CD4-positive, alpha-beta T cell treated with Interferon gamma for 1 hour (primary cell): Measurements from ENCODE around the gene ZNF609.
"Not testable (repeated sequence)": the region's sequence is repeated elsewhere in the genome, so short reads cannot be mapped to it uniquely, and the experiment has no call there.

ENCODE experiments used
- DNase-seq: peaks from one replicate; pipeline ENCODE4 v3.0.0-alpha.2; 2020

The ZNF609 gene

GRCh38 chr15:64630396-64631107 is 170.2 kb downstream of the ZNF609 start:
- DNase-seq: no peak

DNA sequence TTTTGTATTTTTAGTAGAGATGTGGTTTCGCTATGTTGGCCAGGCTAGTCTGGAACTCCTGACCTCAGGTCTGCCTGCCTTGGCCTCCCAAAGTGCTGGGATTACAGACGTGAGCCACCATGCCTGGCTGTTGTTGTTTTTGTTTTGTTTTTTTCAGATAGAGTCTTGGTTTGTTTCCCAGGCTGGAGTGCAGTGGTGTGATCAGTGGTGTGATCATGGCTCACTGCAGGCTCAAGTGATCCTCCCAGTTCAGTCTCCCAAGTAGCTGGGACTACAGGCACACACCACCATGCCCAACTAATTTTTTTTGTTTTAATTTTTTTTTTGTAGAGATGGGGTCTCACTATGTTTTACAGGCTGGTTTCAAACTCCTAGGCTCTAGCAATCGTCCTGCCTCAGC is 172.3 kb downstream of the ZNF609 start:
- DNase-seq: not testable (repeated sequence)

DNA sequence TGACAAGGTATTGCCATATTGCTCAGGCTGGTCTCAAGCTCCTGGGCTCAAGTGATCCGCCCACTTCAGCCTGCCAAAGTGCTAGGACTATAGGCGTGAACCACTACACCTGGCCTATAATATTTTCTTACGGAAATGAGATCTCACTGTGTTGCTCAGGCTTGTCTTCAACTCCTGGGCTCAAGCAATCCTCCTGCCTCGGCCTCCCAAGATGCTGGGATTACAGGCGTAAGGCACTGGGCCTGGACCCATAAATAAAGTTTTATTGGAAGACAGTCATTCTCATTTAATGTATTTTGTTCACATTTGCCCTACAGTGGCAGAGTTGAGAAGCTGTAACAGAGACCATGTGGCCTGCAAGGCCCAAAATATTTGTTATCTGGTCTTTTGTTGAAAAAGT is 173.0 kb downstream of the ZNF609 start:
- no peak for DNase-seq

- peak; percentile 37 for DNase-seq
Observed at GRCh38 chr15:64634027-64634426, 173.6 kb downstream of the ZNF609 start.

DNA sequence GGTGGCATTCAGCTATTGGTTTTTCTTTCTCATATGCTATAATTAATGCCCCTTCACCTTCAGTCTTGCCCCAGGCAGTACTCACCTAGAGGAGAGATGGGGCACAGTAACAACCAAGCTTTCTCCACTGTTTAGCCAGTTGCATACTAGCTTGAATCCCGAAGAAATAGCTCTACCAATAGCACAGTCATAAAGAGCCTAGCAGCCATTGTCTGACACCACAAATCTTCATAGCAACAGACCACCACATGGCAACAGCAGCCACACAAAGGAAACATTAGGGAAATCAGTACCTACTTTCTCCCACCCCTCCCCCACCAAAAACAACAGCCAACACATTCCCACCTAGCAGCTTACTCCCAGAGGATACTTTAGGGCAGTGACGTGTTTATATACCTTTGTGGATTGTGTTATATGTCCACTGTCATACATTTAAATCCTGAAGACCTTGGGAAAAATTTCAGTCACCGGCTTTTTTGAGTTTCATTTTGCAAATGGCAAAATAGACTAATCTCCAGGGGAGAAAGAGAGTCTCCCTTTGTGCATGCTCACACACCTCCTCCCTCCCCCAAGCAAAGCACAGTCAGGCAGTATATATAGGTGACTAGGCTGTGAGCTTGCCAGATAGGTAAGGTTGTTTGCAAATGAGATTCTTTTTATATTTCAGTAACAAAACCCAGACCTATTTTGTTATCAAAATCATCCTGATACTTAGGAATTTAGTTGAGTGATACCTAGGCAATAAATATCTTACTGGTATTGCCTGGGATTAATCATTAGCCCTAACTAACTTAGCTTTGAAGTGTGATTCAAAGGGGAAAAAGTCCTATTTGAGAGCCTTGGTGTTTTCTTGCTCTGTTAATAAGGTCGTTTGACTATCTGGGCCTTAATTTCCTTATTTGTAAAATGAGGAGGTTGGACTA is 174.5 kb downstream of the ZNF609 start:
- peak; percentile 22 for DNase-seq

DNA sequence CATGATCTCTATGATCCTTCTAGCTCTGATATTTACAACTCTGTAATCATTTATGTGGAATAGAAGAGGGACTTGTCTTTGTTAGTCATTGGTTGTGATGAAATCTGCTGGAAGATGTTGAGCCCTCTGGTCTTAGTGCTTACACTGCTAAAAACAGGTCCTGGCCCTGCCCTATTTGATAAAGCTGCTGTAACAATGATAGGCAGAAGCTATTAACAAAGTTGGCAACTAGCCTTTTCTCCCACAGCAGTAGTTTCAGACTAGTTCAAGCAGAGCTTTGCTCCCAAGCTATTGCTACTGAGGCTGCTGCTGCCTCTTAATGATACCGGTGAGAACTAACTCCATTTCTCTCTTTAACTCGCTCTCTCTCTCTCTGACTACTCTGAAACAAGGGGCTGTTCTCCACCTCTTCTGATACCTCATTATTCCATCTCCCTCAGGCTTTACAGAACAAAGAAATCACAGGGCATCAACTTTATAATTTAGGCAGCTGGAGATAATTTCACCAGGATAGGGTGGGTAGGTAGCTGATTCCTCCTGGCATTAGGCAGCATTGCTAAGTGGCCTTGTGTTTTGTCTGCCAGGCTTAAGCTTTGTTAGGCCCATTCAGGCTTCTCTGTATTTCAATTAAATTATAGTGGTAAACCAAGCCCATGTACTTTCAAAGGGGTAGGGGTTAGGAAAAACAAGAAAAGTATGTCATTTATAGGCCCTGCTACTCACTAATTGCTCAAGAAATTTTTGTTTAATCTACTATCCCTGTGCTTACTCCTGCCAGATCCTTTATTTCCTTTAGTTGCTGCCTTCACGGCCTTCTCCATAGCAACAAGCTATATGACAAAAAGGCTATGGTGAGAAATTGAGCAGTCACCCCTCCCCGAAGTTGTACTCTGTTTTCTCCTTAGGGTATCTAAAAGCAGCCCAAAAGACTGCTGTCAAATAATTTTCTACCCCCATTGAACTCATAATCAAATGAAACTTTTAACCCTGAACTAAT is 175.4 kb downstream of the ZNF609 start:
- DNase-seq: no peak

DNA sequence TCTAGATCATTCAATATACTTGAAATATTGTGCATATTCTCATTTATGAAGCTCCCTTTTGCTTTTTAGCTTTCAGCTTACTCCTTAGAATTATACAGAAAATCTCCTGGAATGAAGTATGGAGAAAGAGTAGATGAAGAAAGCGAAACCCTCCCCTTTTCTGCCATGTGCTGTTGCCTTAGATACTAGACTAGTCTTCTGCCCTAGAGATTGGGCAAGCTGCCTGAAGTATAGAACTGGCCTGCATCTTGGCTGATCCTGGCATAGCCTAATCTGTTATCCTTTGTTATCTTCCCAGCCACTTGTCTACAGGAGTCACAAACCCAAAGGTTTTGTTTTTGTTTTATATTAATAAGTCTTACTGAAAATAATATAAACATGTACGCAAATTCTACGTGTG is 176.2 kb downstream of the ZNF609 start:
- DNase-seq: no peak

DNA sequence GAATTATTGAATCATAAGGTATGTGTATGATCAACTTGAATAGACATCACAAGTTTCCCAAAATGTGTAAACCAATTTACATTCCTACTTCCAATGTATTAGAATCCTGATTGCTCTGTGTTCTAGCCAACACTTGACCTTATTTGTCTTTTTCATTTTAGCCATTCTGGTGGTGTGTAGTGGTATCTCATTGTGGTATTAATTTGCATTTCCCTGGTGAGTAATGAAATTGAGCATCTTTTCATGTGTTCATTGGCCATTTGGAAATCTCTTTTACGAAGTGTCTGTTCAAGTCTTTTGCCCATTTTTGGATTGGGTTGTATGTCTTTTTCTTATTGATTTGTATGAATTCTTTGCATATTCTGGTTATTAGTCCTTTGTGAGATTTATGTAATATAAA is 177.0 kb downstream of the ZNF609 start:
- no peak for DNase-seq

- DNase-seq: peak; percentile 13
Observed at GRCh38 chr15:64639744-64640143, 179.4 kb downstream of the ZNF609 start.

GRCh38 chr15:64640146-64640871 is 179.9 kb downstream of the ZNF609 start:
- no peak for DNase-seq

DNA sequence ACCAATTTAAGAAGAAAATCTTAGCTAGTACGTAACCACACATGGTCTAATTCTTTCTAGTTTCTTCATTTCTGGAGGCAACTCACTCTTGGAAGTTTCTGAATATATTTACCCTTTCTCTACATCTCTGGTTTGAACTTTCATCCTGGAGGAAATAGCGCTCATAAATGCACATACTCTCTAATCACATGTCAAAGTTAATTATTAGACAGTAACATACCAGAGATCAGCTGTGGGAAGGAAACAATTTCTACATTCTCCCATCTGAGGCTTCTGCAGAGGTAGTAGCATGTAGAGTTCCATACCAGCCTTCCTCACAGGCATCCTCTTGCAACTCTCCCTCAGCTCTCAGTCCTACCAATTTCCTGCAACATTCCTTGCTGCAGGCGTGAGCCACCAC is 182.5 kb downstream of the ZNF609 start:
- DNase-seq: no peak

GRCh38 chr15:64643685-64644084 is 183.3 kb downstream of the ZNF609 start:
- DNase-seq: no peak

- DNase-seq: not testable (repeated sequence)
Observed at GRCh38 chr15:64644811-64645210, 184.4 kb downstream of the ZNF609 start.

- DNase-seq: no peak
Observed at GRCh38 chr15:64645995-64646394, 185.6 kb downstream of the ZNF609 start.

- DNase-seq: no peak
Observed at GRCh38 chr15:64647367-64647766, 187.0 kb downstream of the ZNF609 start.

GRCh38 chr15:64650552-64650951 is 190.2 kb downstream of the ZNF609 start:
- no peak for DNase-seq

DNA sequence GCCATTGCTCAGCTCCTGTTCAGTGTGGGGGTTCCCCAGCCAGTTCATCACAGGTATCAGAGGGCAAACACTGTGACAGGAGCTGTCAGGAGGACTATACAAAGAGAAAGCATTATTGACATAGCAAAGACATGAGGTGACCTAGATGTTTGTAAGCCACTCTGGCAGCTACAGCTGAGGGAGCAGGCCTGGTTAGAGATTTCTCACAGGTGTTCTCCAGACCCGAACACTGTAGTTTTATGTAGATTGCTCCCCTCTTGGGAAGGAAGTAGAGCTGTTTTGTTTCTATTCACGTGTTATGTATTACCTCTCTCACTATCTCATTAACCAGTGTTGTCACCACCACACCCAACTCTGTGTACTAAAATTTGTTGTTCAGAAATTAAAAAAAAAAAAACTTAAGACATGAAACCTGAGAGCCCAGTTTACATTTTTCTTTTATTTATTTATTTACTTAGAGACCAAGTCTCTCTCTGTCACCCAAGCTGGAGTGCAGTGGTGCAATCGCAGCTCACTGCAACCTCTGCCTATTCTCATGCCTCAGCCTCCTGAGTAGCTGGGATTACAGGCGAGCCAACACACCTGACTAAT is 191.3 kb downstream of the ZNF609 start:
- DNase-seq: peak; percentile 28

DNA sequence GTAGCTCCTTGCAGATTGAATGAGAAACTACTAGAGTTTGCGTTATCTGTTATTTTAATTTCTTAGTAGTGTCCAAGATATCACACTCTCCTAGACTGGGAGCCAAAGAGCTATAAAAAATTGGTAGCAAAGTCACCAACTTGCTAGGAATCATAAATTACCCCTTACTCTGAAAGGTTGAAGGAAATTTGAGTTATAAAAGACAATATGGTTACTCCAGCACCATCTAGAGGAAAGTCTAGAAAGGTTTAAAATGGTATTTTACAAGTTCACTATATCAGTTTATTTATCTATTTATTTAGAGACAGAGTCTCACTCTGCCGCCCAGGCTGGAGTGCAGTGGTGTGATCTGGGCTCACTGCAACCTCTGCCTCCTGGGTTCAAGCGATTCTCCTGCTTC is 193.4 kb downstream of the ZNF609 start:
- no peak for DNase-seq

DNA sequence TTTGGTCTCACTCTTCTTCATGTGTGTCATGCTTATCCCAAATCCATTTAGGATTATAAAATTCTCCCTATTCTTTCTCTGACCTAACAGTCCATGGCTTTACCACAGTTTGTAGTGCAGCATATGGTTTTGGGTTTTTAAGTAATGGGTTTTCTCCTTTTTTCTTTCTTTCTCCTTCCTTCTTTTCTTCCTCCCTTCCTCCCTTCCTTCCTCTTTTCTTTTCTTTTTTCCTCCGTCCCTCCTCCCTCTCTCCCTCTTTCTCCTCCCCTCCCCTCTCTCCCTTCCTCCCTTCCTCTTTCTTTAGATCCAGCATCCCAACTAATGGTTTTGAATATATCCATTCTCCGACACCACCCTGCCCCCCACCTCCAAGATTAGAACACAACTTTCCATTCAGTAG is 196.1 kb downstream of the ZNF609 start:
- DNase-seq: no peak

DNA sequence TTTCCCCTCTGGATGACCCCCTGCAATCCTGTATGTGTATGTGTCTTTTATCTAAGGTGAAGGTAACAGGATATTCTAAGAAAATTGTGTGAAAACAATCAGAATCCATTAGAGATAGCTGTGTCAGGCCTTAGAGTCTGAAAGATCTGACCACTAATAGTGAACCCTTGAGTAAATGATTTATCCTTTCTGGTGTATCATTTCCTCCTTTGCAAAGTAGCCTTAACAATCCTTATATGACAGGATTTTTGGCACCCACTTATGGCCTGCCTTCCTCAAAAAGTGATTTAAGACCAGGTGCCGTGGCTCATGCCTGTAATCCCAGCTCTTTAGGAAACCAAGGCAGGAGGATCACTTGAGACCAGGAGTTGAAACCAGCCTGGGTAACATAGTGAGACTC is 204.8 kb downstream of the ZNF609 start:
- no peak for DNase-seq

GRCh38 chr15:64667736-64668161 is 207.4 kb downstream of the ZNF609 start:
- DNase-seq: no peak

DNA sequence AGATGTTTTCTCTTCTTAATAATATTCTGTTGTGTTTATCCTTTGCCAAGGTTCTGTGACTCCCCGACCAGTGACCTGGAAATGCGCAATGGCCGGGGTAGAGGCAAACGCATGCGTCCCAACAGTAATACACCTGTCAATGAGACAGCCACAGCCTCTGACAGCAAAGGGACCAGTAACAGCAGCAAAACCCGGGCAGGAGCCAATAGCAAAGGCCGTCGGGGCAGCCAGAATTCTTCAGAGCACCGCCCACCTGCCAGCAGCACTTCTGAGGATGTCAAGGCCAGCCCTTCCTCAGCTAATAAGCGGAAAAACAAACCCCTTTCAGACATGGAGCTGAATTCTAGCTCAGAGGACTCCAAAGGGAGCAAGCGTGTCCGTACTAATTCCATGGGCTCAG is 213.5 kb downstream of the ZNF609 start:
- no peak for DNase-seq
